GM12872 (cell line): ENCODE data around the gene DNASE1L3.

Source experiments
- CTCF ChIP-seq: IDR thresholded peaks from 3 replicates; pipeline ENCODE4 v1.5.1; 2011; ENCODE audit warnings: low read depth, mild to moderate bottlenecking, low read length, moderate library complexity; ENCODE audit not compliant: insufficient read depth

DNASE1L3 gene

GRCh38 chr3:58192069-58192468 lies 18.7 kb downstream of the DNASE1L3 start:
- no peak for TF ChIP-seq CTCF

GRCh38 chr3:58191361-58191991 lies 19.3 kb downstream of the DNASE1L3 start:
- TF ChIP-seq CTCF: no peak

- no peak for TF ChIP-seq CTCF
These were observed 19.9 kb downstream of the DNASE1L3 start for GRCh38 chr3:58190882-58191281.

GRCh38 chr3:58190291-58190690 lies 20.5 kb downstream of the DNASE1L3 start:
- no peak for TF ChIP-seq CTCF

GRCh38 chr3:58189691-58190090 lies 21.1 kb downstream of the DNASE1L3 start:
- TF ChIP-seq CTCF: no peak

GRCh38 chr3:58188921-58189451 lies 21.8 kb downstream of the DNASE1L3 start:
- no peak for TF ChIP-seq CTCF

GRCh38 chr3:58188173-58188564 lies 22.6 kb downstream of the DNASE1L3 start:
- TF ChIP-seq CTCF: no peak
